AML-193 (cell line): Measurements from ENCODE around the gene FBLN5.
"Not testable (repeated sequence)": the region's sequence is repeated elsewhere in the genome, so short reads cannot be mapped to it uniquely, and the experiment has no call there.

ENCODE experiments used
- DNase-seq, 2 experiments: peaks; one replicate each; lab custom pipeline; 2025; lab: John Stamatoyannopoulos, UW

FBLN5 gene

DNA sequence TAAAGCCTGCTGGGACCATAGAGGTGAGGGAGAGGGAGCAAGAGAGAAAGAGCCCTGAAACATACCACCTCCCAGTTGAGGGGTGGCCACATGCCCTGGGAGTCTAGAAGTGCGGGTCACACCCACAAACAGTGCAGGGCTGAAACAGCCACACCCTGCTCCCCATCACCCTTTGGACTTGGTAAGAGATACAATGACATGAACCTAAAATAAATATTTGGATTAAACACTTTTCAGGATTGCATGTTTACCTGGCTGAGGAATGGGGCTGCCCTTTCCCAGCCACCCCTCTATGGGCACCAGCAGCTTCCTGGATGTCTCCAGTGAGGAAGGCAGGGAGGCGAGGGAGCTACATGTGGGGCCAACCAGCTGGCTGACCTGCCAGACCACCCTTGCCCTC lies 41.1 kb downstream of the FBLN5 start:
- DNase-seq = no peak

DNA sequence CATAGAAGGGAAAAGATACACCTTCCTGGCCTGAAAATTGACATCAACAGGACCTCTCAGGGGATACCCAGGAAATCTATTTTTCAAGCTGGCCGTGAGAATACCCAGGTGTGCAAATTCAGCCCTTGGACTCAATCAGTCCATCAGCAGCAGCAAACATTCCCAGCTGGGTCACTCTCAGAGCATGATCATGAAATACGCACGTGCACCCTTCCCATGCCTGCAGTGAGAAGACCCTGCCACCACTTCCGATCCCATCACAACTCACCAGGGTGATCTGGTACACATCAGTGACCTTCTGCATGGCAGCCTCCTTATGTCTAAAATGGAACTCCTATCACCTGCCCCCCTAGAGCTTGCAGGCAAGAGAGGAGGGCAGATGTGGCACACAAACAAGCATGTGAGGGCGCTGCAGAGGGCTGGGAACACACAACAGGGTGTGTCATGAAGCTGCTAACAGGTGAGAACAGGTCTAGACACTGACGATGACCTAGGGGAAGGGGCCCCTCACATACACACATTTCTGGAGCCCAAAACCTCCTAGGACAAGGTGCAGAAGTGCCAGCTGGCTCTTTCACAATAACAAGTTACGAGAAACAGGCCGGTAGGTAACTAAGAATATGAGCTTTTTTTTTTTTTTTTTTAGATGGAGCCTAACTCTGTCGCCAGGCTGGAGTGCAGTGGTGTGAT lies 42.4 kb downstream of the FBLN5 start:
- DNase-seq = no peak

DNA sequence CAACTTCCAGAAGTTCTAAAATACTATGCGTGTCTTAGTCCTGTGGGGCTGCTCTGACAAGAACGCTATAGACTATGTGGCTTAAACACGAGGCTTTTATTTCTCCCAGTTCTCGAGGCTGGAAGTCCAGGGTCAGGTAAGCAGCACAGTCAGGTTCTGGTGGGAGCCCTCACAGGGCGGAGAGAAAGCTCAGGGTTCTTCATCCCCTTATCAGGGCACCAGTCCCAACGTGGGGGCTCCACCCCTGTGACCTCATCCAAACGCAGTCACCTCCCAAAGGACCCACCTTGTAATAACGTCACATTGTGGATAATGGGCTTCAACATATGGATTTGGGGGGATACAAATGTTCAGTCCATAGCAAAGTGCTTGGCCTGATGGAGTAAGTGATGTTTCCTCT lies 43.0 kb downstream of the FBLN5 start:
- DNase-seq = no peak

DNA sequence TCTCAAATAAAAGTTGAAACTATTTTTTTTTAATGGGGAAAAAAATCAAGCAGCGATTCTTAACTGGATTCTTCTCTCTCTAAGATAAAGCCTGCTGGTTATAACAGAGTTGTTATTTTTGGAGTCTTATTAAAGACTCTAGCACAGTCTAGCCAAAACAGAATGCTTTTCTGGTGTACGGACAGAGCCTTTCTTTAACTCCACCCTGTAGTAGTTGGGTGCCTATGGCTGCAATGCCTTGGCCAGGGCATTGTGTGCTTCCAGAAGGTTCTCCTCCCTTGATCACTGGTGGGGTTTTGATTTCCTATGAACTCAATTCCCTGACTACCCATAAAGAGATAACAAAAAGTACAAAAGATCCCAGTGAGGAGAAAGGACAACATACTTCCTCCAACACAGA lies 44.4 kb downstream of the FBLN5 start:
- DNase-seq = no peak

DNA sequence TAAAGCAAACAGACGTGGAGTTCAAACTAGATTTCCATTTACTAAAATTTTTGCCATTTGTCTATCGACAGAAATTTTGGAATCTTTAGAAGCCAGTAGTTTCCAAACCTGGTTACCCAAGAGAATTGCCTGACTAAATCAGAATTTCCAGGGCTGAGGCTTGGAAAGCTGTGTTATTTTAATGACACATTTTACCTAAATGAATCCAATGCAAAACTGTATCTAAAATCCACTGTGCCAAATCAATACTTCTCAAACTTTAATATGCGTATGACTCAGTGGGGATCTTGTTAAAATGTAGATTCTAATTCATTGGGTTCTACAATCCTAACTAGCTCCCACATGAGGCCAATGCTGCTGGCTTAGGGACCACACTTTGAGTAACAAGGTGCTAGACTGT lies 45.2 kb downstream of the FBLN5 start:
- no peak for DNase-seq

DNA sequence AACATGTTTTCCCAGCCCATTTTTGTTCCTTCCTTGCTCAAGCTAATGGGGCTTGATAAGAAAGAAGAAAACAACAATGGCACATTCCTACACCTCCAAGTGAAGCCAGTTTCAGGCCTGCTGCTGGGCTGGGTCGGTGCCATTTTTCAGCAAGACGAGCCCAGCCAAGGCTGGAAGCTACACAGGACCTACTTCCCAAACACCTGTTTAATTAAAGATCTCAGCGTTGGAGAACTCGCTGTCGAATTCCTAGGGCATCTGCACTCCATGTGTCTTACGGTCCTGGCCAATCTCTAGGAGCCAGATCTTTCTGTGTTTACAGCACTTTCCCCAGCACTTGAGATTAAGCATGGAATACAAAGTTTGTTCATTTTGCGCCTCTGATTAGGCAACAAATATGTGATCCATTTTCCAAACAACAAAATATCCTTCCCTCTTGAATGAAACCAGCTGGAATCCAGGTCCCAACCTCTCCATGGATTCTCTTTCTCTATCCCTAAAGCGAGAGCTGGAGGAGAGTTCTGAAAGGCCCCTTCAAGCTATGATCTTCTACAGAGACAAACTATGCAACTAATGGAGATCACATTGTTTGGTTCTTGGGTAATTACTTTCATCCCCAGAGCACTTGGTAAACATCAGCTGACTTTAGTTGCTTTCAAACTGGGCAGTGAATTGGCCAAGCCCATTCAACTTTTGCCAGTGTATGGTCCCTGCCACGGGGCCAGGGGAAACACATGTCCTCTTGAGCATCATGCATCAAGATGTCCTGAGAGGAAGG lies 45.9 kb downstream of the FBLN5 start:
- no peak for DNase-seq

DNA sequence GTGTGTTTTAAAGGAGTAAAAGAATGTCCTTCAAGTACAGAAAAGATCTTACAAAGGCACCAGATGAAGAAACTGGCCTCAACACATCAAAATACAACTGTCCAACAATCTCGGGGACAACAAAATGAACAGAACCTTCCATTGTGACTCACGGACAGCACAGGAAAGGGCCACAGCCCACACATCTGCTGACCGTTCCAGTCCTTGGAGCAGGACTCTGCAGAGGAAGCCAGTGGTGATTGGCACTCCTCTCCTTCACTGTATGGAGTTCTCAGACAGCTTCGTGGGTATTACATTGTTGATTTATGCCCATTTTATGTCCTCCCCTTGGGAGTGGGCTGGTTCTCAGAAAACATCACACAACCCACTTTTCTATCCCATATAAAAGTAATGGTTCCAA lies 47.7 kb downstream of the FBLN5 start:
- DNase-seq = no peak

DNA sequence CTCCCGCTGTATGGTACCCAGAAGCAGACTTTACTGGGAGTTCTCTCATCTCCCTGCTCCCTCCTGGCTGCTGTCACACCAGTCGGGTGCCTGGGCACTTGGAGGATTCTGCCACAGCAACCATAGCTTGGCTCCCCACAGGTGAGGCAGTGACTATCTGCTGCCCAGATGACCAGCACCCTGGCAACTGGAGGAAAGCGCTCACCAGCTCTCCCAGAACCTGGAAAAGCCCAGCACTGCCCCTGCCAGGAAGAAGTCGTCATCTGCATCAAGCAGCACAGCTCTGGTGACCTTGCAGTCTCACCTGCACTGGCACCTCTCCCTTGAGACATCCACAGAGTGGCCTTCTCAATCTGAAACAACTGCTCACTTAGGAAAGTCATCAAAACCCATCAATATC lies 48.3 kb downstream of the FBLN5 start:
- DNase-seq = no peak

DNA sequence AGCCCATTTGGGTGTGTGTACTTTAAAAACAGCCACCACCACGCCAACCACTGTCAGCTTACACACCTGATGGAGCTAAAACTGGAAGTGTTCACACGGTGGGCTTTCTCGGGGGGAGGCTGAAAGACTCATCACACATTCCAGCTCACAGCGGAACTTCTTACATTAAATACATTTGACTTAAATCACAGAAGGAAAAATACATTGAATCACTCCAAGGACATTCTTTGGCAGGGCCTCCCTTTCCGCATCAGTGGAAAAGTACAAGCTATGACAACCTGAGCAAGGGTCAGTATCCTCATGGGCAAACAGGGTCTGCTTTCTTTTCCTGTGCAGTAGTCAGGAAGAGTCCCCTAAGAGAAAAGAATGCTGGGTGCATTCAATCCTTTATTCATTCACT lies 49.1 kb downstream of the FBLN5 start:
- DNase-seq = no peak

DNA sequence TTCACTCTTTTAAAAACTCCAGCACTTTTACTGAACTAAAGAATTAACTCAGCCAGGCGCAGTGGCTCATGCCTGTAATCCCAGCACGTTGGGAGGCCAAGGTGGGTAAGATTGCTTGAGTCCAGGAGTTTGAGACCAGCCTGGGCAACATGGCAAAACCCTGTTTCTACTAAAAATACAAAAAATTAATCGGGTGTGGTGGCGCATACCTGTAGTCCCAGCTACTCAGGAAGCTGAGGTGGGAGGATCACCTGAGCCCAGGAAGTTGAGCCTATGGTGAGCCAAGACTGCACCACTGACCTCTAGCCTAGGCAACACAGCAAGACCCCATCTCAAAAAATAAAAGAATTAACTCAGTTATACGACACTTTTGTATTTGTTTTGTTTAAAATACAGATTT lies 49.8 kb downstream of the FBLN5 start:
- DNase-seq = not testable (repeated sequence)

DNA sequence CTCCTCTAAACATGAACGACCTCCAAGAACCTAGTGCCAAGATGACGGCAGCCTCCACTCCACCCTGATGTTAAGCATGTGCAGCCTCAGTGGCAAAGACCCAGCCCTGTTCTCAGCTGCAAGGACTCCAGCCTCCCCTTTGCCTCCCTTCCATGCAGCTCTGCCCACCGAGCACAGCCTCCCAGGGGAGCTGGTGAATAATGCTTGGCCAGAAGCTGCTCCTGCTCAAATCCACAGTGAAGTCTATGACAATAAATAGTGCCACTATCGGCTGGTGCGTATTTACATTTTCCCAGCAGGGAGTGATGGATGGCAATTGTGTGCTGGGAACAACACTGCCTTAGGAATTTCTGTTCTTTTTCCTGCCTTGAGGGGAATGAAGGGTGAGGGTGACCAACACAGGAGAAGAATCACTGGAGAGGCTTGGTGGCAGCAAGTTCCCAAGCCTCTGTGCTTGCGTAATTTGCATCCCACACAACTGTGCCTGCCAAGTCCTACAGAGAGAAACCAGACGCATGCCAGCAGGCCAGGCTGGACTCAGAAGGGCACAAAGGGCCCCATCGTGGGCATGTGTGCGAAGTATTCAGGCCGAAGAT lies 50.3 kb downstream of the FBLN5 start:
- no peak for DNase-seq

DNA sequence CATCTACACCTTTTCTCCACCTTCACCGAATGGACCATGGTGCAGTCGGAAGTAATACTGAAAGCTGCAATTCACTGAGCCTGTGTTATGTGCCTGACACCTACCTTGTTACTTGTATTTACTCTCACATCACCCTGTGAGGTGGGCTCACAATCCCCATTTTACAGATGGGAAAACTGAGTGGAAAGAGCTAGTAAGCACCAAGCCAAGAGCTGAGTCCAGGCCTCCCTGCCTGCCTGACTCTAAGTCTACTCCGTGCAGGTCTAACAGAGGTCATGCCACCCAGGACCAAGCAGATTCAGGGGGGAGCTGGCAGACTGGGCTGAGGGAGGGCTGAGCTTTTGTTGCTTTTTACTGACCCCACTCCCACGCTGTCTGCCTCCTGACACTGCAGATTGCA lies 51.1 kb downstream of the FBLN5 start:
- DNase-seq = no peak

DNA sequence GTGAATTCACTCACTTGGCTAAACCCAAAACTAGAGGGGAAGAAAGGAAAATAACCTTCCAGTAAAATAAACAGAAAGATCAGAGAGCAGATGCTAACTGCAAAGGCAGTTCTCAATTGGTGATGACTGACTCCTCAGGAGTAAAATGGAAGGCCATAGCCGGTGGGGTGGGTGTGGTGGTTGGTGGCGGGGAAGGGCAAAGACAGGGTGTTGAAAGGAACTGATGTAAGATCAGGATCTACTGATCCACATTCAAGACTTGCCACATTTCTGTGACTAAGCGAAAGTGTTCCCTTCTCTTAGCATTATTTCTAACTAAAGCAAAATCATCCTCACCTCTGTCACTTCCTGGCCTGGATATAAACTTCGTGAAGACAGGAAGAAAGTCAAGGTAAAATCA lies 53.8 kb downstream of the FBLN5 start:
- DNase-seq = no peak

DNA sequence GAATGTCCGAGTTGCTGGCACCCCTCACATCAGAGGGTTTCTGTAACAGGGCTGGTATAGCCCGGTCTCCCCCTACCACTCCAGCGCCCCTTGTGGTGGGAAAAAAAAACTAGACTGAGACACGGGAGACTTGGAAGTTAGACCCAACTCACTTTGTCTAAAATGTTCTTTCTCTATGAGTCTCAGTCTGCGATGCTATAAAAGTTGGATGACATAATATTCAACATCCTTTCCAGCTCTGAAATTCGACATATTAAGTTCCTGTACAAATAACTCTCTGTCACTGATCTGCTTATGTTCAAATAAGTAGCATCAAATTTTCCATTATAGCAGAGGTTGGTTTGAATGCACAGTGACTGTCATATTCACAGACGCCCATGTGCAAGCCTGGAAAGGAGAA lies 54.5 kb downstream of the FBLN5 start:
- DNase-seq = no peak

DNA sequence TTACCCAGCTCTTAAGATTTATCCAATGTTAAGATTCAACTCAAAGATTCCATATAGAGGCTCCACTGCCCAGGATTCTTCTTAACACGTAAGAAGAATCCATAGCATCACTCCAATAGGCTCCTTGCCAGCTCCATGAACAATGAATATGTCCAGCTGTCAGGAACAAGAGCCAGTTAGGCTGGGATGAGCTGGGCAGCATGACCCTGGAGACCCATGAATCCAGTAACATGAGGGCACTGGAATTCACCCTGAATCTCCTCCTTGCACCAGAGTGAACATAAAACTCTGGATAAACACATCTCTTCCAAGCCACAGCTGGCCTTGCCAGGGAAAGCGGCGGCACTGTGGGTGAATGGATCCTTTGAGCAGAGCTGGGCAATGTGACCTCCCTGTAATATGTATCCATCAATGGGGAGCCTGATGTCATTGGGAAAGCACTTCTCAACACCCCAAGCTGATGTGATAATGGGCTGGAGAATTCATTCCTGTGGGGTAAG lies 55.7 kb downstream of the FBLN5 start:
- no peak for DNase-seq

DNA sequence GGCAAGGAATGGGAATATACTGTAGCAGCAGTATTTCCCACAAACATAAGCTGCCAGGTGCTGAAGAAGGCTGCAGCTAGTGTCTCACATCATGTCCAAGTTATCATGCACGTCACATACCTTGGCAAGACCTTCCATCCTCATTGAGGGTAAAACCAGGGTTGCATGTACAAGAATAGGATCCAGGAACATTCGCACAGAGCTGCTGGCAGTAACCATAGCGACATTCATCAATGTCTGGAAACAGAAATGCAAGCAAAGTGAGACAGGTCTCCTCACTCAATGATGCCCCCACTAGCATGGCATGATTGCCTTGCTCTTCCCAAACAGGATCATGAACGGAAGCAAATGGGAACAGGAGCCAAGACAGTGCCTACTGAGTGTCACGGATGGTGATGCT lies 56.4 kb downstream of the FBLN5 start:
- no peak for DNase-seq

DNA sequence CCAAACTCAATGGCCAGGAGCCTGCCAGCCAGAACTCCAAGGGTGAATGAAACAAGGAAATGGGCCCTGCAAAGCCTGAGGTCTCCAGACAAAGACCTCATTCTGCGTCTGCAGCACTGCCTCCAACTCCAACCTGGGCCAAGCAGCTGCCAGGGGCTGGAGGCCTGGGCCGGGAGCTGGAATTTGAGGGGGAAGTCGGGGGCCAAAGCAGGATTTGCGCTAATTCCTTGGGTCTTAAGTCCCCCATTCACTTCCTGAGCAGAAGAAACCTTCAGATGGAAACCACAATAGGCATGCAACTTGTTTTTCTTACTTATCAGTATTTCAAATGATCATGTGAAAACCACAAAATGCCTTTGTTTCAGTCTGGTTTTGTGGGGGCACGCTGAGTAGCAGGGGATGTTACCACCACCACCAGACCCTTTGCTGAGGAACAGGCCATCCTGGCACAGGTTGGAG lies 57.2 kb downstream of the FBLN5 start:
- no peak for DNase-seq

DNA sequence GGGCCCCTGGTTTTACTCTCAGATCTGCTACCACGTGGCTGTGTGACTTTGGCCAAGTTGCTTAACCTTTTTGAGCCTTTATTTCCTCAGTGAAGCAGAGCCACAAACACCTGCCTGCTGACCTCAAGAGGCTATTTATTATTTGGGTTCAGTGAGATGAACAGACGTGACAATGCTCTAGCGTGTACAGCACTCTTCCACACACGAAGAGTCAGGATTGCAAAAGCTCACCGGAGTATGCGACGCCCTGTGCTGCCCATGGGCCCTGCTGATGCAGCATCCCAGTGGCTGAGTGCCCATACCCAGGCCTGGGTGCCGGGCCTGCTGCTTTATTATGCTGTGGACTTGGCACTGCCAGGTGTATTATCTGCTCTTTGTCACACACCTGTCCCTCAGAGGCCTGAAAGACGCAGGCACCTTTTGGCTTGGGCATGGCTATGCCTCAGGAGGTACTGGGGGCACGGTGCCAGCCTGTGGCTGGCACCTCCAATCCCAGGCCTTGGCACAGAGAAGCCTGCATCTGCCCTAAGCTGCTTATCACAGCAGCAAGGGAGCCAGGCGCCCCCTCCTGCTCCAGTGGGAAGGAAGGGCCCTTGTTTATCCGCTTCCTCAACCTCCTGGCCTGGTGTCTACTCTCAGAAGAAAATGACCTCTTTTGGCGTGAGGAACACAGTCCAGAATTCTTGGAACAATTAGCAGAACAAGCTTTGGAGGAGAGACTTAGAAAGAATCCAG lies 57.9 kb downstream of the FBLN5 start:
- DNase-seq = no peak

DNA sequence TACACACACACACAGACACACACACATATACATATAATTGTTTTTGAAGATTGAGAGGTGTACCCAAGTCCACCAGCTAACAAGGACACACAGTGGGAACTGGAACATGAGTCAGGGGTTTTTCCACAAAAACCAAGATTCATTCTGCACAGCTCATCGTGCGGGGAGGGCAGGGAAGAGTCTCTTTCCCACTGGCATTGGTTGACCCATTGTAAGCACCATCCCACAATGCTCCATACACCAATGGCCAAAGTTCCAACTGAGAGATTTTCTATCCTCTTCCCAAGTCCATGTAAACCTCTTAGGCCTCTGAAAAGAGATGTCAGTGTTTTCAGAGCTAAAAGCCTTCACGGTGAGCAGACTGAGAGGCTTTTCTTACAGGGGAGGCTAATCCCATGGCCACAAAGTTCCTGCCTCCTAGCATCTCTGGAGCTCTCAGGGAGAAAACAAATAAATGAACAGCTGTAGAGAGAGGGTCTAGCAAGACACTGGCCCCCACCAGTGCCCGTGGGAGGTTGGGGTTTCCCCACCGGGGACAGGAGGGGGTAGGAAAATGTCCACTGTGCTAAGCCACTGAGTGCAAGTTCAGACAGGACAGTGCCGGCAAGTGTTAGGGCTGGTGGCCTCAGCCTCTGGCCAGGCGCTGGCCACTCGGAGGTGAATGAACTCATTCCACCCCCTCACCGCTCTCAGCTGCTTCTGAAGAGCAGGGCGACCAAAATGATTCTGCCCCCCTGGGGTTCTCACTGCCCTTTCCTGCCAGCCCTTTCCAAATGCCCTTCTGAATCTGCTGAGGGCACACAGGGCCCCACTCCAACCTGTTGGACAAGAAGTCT lies 58.6 kb downstream of the FBLN5 start:
- no peak for DNase-seq

DNA sequence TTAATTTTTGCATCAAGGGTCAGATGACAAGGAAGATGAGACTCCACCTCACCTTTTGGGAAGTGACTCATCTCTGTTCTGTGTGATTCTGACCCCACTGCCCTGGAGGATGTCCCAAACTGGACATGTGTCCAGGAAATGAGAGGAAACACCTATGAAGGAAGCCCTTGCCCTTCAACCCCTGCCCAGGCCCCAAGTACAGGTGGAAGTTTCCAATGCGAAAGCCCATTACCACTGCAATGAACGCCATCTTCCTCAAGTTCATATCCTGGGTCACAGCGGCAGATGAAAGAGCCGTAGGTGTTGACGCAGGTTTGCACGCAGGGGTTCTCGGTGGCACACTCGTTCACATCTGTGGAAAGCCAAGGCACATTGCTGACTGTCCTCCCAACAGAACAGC lies 60.5 kb downstream of the FBLN5 start:
- DNase-seq = no peak

DNA sequence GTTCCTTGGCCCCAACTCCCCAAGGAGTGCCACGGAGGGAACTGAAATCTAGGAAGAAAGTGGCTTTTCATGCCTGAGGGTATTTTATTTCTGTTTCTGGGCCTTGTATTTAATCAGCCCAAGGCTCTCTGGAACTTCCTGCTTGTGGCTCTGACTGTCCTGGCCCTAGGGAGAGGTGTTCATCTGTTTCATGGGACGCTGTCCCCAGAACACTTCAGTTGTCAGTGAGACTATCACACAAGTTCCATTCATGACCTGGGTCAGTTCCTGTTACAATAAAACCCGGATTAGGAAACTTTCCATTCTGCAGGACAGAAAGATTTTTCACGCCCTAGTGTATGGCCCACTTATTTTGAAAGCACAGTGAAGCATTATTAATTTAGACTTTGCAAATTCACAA lies 61.7 kb downstream of the FBLN5 start:
- DNase-seq = no peak
